Activated CD8-positive, alpha-beta T cell treated with anti-CD3 and anti-CD28 coated beads for 36 hours (primary cell): ENCODE results near the gene ACP1. TPM values are rescaled to one million over a fixed set of nuclear protein-coding genes. Genes with fewer than 3 reads are reported as not detected.

ENCODE experiments used
- ATAC-seq: fragments of 200-7000 bp; cut with Tn5 transposase; one replicate; pipeline ENCODE4 v1.10.0; 2021; ENCODE audit warnings: mild to moderate bottlenecking, moderate library complexity
- CTCF ChIA-PET: fragments of 350-600 bp; sonication (Branson Sonifier 250); formaldehyde crosslinking; loops from one replicate; lab custom pipeline; 2021; ENCODE audit warnings: antibody characterized with exemption; lab: Charles Lee
- POLR2A ChIA-PET: fragments of 350-600 bp; sonication (Branson Sonifier 250); formaldehyde crosslinking; loops from one replicate; lab custom pipeline; 2021; ENCODE audit warnings: antibody characterized with exemption; lab: Charles Lee
- DNase-seq: peaks from one replicate; pipeline ENCODE4 v3.0.0-alpha.2; 2020
- H3K27ac Mint-ChIP-seq: one replicate; pipeline ENCODE4 v1.8.0; 2021; ENCODE audit warnings: mild to moderate bottlenecking, mixed read lengths
- H3K27me3 Mint-ChIP-seq: one replicate; pipeline ENCODE4 v1.8.0; 2021; ENCODE audit warnings: mixed read lengths
- H3K36me3 Mint-ChIP-seq: one replicate; pipeline ENCODE4 v1.8.0; 2021; ENCODE audit warnings: low read depth, mixed read lengths
- H3K4me1 Mint-ChIP-seq: one replicate; pipeline ENCODE4 v1.8.0; 2021; ENCODE audit warnings: low read depth, mixed read lengths
- H3K4me3 Mint-ChIP-seq: one replicate; pipeline ENCODE4 v1.8.0; 2021; ENCODE audit warnings: mild to moderate bottlenecking, moderate library complexity, mixed read lengths
- H3K9me3 Mint-ChIP-seq: one replicate; pipeline ENCODE4 v1.8.0; 2021; ENCODE audit warnings: mixed read lengths
- intact Hi-C: fragments of 100-400 bp; cut with micrococcal nuclease; formaldehyde crosslinking; loops from one replicate; pipeline ENCODE4 v1.10.0; 2022
- total RNA-seq, 2 experiments: library from RNA; stranded (reverse); gene quantifications; one replicate each; pipeline ENCODE4 v1.2.3, GENCODE V29; 2021
- TF ChIP-seq, protein P1 (sequence below): fragments of 200-600 bp; IDR thresholded peaks from one replicate; pipeline ENCODE4 v1.8.0; 2022; ENCODE audit warnings: antibody characterized with exemption, mild to moderate bottlenecking

ACP1 gene
- total RNA-seq, 2 experiments from 2014 or later = 146 to 153 TPM

DNA sequence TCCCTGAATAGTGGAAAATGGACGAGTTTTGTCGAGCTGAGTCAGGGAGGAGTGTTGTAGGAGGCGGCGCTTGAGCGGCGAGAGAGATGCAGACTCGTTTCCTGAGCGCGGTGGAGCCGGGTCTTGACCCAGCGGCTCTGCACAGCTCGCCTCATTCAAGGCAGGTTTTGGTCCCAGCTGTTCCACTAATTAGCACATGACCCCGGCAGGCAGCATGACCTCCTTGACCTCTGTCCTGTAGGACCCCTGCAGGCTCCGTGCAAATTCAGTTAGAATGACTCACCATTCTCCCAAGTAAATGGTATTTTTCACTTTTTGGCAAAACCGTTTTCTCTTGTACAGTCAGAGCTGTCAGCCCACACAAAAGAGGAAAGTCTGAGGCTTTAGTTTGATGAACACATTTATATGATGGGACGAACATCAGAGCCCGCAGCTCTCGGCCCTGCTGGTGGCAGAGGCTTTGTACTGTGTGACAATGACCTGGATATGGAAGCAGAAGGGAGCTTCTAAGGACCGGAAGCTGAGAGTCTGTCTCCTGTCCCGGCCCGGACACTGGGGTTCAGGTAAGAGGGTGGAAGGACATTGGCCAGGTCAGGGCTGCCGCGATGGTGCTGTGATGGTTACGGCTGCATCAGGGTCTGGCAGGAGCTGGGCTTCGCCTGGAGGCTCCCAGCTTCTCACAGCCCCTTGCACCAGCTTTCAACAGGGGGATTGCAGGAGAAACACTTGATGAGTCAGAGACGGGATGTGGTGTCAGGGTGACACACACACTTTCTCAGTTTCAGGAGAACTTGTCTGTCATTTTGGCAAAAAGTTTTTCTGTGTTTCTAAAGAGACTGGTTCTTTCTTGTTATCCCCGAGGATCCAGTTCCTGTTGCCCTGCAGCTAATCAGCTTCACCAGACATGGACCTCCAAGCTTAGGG lies 53.0 kb downstream of the ACP1 start:
- ATAC-seq (peak; percentile 85), DNase-seq (peak; percentile 68)
- POLR2A ChIA-PET = interaction anchor here (0.6 kb wide), 1 partner anchor 10 kb away, joined by 3 read pairs; no protein-coding TSS in a partner anchor
- H3K27ac Mint-ChIP-seq = peak overlapping the region; percentile 89
- intact Hi-C loops = no loop called here
- peaks cover 9% of the 10 kb centered on the region for H3K27me3 Mint-ChIP-seq
- H3K4me3 Mint-ChIP-seq = peak overlapping the region; percentile 64
- H3K36me3 Mint-ChIP-seq = peaks cover 7% of the 10 kb centered on the region
- CTCF ChIA-PET = interaction anchor here (0.8 to 1.1 kb wide), 2 partner anchors 15 to 27 kb away, joined by 3 read pairs; no protein-coding TSS in a partner anchor
- peaks cover 5% of the 10 kb centered on the region for H3K9me3 Mint-ChIP-seq
- TF ChIP-seq, protein P1, sequence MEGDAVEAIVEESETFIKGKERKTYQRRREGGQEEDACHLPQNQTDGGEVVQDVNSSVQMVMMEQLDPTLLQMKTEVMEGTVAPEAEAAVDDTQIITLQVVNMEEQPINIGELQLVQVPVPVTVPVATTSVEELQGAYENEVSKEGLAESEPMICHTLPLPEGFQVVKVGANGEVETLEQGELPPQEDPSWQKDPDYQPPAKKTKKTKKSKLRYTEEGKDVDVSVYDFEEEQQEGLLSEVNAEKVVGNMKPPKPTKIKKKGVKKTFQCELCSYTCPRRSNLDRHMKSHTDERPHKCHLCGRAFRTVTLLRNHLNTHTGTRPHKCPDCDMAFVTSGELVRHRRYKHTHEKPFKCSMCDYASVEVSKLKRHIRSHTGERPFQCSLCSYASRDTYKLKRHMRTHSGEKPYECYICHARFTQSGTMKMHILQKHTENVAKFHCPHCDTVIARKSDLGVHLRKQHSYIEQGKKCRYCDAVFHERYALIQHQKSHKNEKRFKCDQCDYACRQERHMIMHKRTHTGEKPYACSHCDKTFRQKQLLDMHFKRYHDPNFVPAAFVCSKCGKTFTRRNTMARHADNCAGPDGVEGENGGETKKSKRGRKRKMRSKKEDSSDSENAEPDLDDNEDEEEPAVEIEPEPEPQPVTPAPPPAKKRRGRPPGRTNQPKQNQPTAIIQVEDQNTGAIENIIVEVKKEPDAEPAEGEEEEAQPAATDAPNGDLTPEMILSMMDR = no peak
- H3K4me1 Mint-ChIP-seq = peaks cover 28% of the 10 kb centered on the region

DNA sequence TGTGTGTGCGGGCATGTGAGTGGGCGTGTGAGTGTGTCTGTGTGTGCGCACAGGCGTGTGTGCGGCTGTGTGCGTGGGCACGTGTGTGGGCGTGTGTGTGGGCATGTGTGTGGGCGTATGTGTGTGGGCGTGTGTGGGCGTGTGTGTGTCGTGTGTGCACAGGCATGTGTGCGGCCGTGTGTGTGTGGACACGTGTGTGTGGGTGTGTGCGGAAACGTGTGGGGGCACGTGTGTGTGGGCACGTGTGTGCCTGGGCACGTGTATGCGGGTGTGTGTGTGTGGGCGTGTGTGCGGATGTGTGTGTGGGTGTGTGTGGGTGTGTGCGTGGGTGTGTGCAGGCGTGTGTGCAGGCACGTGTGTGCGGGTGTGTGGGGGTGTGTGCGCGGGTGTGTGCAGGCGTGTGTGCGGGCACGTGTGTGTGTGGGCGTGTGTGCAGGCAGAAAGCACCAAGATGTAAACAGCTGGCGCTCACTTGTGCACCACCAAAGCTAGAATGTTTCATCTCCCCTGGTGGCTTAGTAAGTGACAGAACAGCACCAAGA lies 54.4 kb downstream of the ACP1 start:
- H3K27me3 Mint-ChIP-seq = peaks cover 10% of the 10 kb centered on the region
- ATAC-seq = no peak
- H3K27ac Mint-ChIP-seq = peak overlapping the region; percentile 89
- ChIA-PET POLR2A (no interaction called here), CTCF (no interaction called here)
- H3K36me3 Mint-ChIP-seq = peaks cover 7% of the 10 kb centered on the region
- TF ChIP-seq, protein P1 = no peak
- peak overlapping the region; percentile 64 for H3K4me3 Mint-ChIP-seq
- no peak for DNase-seq
- H3K4me1 Mint-ChIP-seq = peaks cover 28% of the 10 kb centered on the region
- intact Hi-C loops = no loop called here
- peaks cover 5% of the 10 kb centered on the region for H3K9me3 Mint-ChIP-seq

DNA sequence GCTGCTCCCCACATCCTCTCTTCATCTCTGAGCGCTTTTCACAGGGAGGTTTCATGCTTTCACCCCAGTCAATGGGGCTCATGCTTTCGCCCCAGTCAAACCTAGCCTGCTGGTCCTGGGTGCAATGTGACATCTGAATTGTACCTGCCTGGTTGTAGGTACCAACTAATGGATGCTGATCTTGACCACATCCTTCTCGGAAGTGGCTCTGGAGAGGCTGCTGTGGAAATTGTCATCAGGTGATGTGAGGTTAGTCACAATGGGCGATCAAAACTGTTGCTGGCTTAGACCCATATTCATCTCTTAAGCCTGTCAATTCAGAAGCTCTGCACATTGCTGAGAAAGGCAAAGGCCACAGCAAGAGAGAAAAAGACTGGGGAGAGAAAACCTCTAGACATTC lies 55.8 kb downstream of the ACP1 start:
- Mint-ChIP-seq H3K4me3 (no peak overlapping the region), H3K27ac (no peak overlapping the region), H3K9me3 (peaks cover 5% of the 10 kb centered on the region), H3K36me3 (peaks cover 7% of the 10 kb centered on the region), H3K27me3 (peaks cover 13% of the 10 kb centered on the region), H3K4me1 (peaks cover 28% of the 10 kb centered on the region)
- POLR2A ChIA-PET = no interaction called here
- ATAC-seq = no peak
- no peak for DNase-seq
- intact Hi-C loops = no loop called here
- TF ChIP-seq, protein P1 = no peak
- CTCF ChIA-PET = no interaction called here

DNA sequence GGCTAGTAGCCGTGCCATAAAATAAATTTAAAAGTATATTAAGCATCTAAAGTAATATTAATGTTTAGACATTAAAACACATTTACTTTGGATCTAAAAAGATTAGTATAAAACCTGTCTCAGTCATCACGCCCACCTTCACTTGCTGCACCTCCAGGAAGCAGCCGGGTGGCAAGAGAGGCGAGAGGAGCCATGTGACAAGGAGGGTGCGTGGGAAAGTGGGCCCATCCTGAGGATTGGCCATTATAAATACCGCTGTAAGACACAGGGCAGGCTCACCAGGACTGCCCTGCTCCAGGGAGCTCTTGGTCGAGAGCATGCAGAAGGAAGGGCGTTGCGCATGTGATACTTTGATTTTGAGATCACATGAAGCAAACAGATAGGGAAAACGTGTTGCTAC lies 57.6 kb downstream of the ACP1 start:
- intact Hi-C loops = no loop called here
- TF ChIP-seq, protein P1 = no peak
- CTCF ChIA-PET = no interaction called here

DNA sequence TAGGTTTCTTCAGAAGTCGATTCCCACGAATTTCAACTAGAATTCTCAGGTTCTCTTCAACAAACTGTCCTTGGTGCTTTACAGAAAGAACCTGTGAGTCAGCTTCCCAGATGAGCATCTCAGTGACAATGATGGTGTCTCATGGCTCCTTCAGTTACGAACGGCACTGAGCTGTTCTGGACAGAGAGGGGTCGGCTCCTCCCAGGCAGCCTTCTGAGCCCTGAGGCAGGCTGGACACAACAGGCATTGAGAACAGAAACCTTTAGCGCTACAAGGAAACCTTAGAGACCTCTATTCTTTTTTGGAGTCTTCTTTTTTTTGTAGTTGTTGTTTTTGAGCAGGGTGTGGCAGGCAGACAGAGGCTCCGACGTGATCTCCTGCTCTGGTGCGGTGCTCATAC lies 58.3 kb downstream of the ACP1 start:
- ATAC-seq = no peak
- H3K4me3 Mint-ChIP-seq = no peak overlapping the region
- POLR2A ChIA-PET = no interaction called here
- H3K27me3 Mint-ChIP-seq = peaks cover 20% of the 10 kb centered on the region
- no peak overlapping the region for H3K27ac Mint-ChIP-seq
- DNase-seq = no peak
- peaks cover 15% of the 10 kb centered on the region for H3K9me3 Mint-ChIP-seq
- intact Hi-C loops = no loop called here
- CTCF ChIA-PET = no interaction called here
- H3K36me3 Mint-ChIP-seq = peaks cover 9% of the 10 kb centered on the region
- peaks cover 17% of the 10 kb centered on the region for H3K4me1 Mint-ChIP-seq
- TF ChIP-seq, protein P1 = no peak

More for the DNA sequence above, 57.6 kb downstream of the ACP1 start:
- Mint-ChIP-seq H3K4me3 (no peak overlapping the region), H3K4me1 (peaks cover 24% of the 10 kb centered on the region), H3K9me3 (peaks cover 13% of the 10 kb centered on the region), H3K36me3 (peaks cover 8% of the 10 kb centered on the region), H3K27ac (no peak overlapping the region), H3K27me3 (peaks cover 19% of the 10 kb centered on the region)
- POLR2A ChIA-PET = no interaction called here
- no peak for DNase-seq
- no peak for ATAC-seq
